ENCODE results near the gene RADX. TPM values are rescaled to one million over a fixed set of nuclear protein-coding genes. Genes with fewer than 3 reads are reported as not detected.

RADX gene
- total and polyA plus RNA-seq, 2 of the 13 experiments (the other 11 are each of a cell fraction or from before 2014, with no cell fraction given): 1.1 to 2.7 TPM

GRCh38 chrX:106588801-106589200, 23.0 kb upstream of the RADX start (continued):
- TF ChIP-seq CSRNP2 (CRISPR knock-in tag; conservative IDR thresholded peaks at IDR 0.05; ENCODE audit: low read depth): no peak
- TF ChIP-seq GABPA (IDR thresholded peaks at IDR 0.05; ENCODE audit: low read depth, low read length): no peak
- no peak for TF ChIP-seq GABPA (CRISPR knock-in tag; IDR thresholded peaks at IDR 0.05; ENCODE audit: low read depth)
- TF ChIP-seq BCL3 (CRISPR knock-in tag; IDR thresholded peaks at IDR 0.05): no peak
- no peak for TF ChIP-seq ZNF234 (CRISPR knock-in tag; conservative IDR thresholded peaks at IDR 0.05)

GRCh38 chrX:106599411-106599810, 12.4 kb upstream of the RADX start:
- in situ Hi-C loops (cut with HindIII; ENCODE audit: extremely low pct_ligation_motif_present, low pct_unique_long_range_greater_than_20kb) (no loop called here), intact Hi-C loops (cut with micrococcal nuclease; ENCODE audit: unreplicated experiment) (no loop called here)
- Histone ChIP-seq H3K4me2 (ENCODE audit: low read depth, low read length) (no peak overlapping the region), H3K4me3 (replicated peaks in 1 of 3; ENCODE audit: insufficient read depth in 1 of 3, low read depth in 2 of 3, low read length in 3 of 3) (no peak overlapping the region), H4K20me1 (ENCODE audit: insufficient read depth, low read length) (no peaks in the 10 kb centered on the region), H3K9ac (ENCODE audit: insufficient read depth, low read depth, low read length) (no peak overlapping the region), H2AFZ (ENCODE audit: low read length) (no peak overlapping the region), H3K4me1 (ENCODE audit: insufficient read depth, low read length) (no peaks in the 10 kb centered on the region), H3K9me3 (ENCODE audit: low read length) (no peaks in the 10 kb centered on the region), H3K27ac (ENCODE audit: extremely low read length, insufficient read depth, low read length) (no peak overlapping the region), H3K36me3 (replicated peaks in 1 of 2; ENCODE audit: control insufficient read depth in 1 of 2, insufficient read depth in 2 of 2, low read length in 2 of 2) (no peaks in the 10 kb centered on the region), H3K27me3 (ENCODE audit: control insufficient read depth in 1 of 2, insufficient read depth in 2 of 2, low read length in 2 of 2) (no peaks in the 10 kb centered on the region), H3K79me2 (ENCODE audit: insufficient read depth, low read length) (no peaks in the 10 kb centered on the region)
- ChIA-PET CTCF (ENCODE audit: low intra/inter-chr PET ratio, low total read pairs) (no interaction called here), POLR2A (no interaction called here)
- DNase-seq (ENCODE audit: low spot score) (no peak), FAIRE-seq (no peak), ATAC-seq (no peak)
- TF ChIP-seq ZNF33B (CRISPR knock-in tag; IDR thresholded peaks at IDR 0.05) (no peak), JDP2 (CRISPR knock-in tag; IDR thresholded peaks at IDR 0.05; ENCODE audit: borderline replicate concordance) (no peak), RFX1 (IDR thresholded peaks at IDR 0.05) (no peak), ZNF432 (CRISPR knock-in tag; IDR thresholded peaks at IDR 0.05; ENCODE audit: borderline replicate concordance) (no peak)
- no TSS peak for BruUV-seq (replicated peaks)
- 0% methylated on average over 2 of the region's 2 CpGs for WGBS (ENCODE audit: low lambda C conversion rate)
